ENCODE measurements around the gene WSCD2.

The WSCD2 gene

GRCh38 chr12:108144080-108144479 lies 15.0 kb downstream of the WSCD2 start:
- peaks cover 5% of the 10 kb centered on the region for H3K27me3 ChIP-seq (replicated peaks; ENCODE audit: control insufficient read depth, insufficient read depth, low read length)
- DNase-seq (ENCODE audit: extremely low read depth, insufficient read length): no peak
- no peaks in the 10 kb centered on the region for H3K36me3 ChIP-seq (ENCODE audit: control insufficient read depth, insufficient read depth, low read length)
- no peak overlapping the region for H3K4me3 ChIP-seq (replicated peaks; ENCODE audit: low read depth, low read length)
- TF ChIP-seq CTCF (IDR thresholded peaks at IDR 0.05; ENCODE audit: insufficient read depth, low read length, poor library complexity, severe bottlenecking): no peak

DNA sequence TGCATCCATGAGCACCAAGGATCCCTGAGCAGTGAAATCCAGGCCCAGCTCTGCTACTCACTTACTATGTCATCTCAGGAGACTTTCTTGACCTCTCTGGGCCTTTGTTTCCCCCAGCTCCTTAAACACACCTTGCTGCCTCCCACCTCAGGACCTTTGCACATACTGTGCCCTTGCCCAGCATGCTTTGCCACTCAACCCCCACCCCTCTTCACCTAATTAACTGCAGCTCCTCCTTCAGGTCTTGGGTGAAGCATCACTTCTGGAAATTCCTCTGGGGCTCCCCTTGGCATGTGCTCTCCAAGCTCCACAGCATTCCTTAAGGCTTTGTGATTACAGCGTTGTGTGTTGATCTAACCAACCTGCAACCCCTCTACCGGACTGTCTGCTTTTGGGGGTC lies 15.9 kb downstream of the WSCD2 start:
- no peak for DNase-seq (ENCODE audit: extremely low read depth, insufficient read length)
- Histone ChIP-seq H3K4me3 (replicated peaks; ENCODE audit: low read depth, low read length) (no peak overlapping the region), H3K27me3 (replicated peaks; ENCODE audit: control insufficient read depth, insufficient read depth, low read length) (peaks cover 6% of the 10 kb centered on the region), H3K36me3 (ENCODE audit: control insufficient read depth, insufficient read depth, low read length) (no peaks in the 10 kb centered on the region)
- TF ChIP-seq CTCF (IDR thresholded peaks at IDR 0.05; ENCODE audit: insufficient read depth, low read length, poor library complexity, severe bottlenecking): no peak

DNA sequence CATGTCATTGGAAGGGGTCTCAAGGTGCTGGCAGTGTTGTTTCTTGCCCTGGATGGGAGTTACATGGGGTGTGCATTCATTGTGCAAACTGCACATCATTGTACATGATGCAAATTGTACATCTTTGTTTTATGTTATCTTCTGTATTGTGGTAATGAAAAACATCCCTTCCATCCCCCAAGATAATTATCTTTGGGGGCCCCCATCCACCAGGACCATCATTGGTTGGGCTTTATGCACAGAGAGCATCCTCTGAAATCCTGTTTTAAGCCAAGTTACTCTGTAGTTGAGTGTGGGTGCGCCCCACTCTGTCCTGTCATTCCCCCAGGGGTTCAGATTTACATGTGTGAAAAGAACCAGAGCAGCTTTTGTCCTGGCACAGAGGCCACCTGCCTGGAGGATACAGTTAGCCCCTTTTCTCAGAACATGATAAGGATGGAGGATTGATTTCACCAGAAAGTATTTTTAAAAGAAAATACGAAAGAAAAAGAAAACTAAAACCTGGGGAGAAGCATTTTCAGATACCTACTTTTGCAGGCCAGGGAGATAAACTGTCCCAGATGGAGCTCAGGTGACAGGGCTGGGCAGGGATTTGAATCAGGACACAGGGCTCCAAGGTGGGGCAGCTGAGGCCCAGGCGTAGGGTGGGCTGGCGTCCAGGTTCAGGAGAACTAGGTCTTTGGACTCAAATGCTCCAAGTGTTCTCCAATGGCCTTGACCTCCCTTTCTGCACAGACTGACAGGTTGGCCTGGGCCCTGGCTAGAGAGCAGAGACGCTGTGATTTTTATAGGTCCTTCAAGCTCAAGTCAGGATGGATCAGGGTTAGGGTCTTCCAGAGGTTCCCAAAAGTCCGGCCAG lies 17.2 kb downstream of the WSCD2 start:
- no peak overlapping the region for H3K4me3 ChIP-seq (replicated peaks; ENCODE audit: low read depth, low read length)
- no peak for TF ChIP-seq CTCF (IDR thresholded peaks at IDR 0.05; ENCODE audit: insufficient read depth, low read length, poor library complexity, severe bottlenecking)
- no peaks in the 10 kb centered on the region for H3K36me3 ChIP-seq (ENCODE audit: control insufficient read depth, insufficient read depth, low read length)
- H3K27me3 ChIP-seq (replicated peaks; ENCODE audit: control insufficient read depth, insufficient read depth, low read length): peaks cover 4% of the 10 kb centered on the region
- no peak for DNase-seq (ENCODE audit: extremely low read depth, insufficient read length)

- DNase-seq (ENCODE audit: extremely low read depth, insufficient read length): no peak
Observed at GRCh38 chr12:108147279-108147678, 18.2 kb downstream of the WSCD2 start.

GRCh38 chr12:108148521-108149074 lies 19.5 kb downstream of the WSCD2 start:
- H3K36me3 ChIP-seq (ENCODE audit: control insufficient read depth, insufficient read depth, low read length): no peaks in the 10 kb centered on the region
- DNase-seq (ENCODE audit: extremely low read depth, insufficient read length): no peak
- H3K27me3 ChIP-seq (replicated peaks; ENCODE audit: control insufficient read depth, insufficient read depth, low read length): peaks cover 4% of the 10 kb centered on the region
- no peak overlapping the region for H3K4me3 ChIP-seq (replicated peaks; ENCODE audit: low read depth, low read length)
- no peak for TF ChIP-seq CTCF (IDR thresholded peaks at IDR 0.05; ENCODE audit: insufficient read depth, low read length, poor library complexity, severe bottlenecking)

More at GRCh38 chr12:108147279-108147678, 18.2 kb downstream of the WSCD2 start:
- TF ChIP-seq CTCF (IDR thresholded peaks at IDR 0.05; ENCODE audit: insufficient read depth, low read length, poor library complexity, severe bottlenecking): no peak
- Histone ChIP-seq H3K36me3 (ENCODE audit: control insufficient read depth, insufficient read depth, low read length) (no peaks in the 10 kb centered on the region), H3K4me3 (replicated peaks; ENCODE audit: low read depth, low read length) (no peak overlapping the region), H3K27me3 (replicated peaks; ENCODE audit: control insufficient read depth, insufficient read depth, low read length) (peaks cover 4% of the 10 kb centered on the region)
